HepG2 (cell line): Measurements from ENCODE around the gene MED1. TPM values are rescaled to one million over a fixed set of nuclear protein-coding genes. Genes with fewer than 3 reads are reported as not detected.

Experiments used
- DMTF1 ChIP-seq: sonication (generic); formaldehyde crosslinking; IDR thresholded peaks from 2 replicates; pipeline ENCODE4 v1.4.0; 2020; ENCODE audit warnings: mild to moderate bottlenecking, missing genetic modification reagents
- E2F1 ChIP-seq: sonication (generic); formaldehyde crosslinking; IDR thresholded peaks from 2 replicates; pipeline ENCODE4 v1.5.0; 2020; ENCODE audit warnings: missing genetic modification reagents
- GATA4 ChIP-seq: sonication (generic); IDR thresholded peaks from 2 replicates; pipeline ENCODE4 v1.6.1; 2016; ENCODE audit warnings: antibody characterized with exemption, low read depth, borderline replicate concordance
- GLI4 ChIP-seq: sonication (generic); formaldehyde crosslinking; IDR thresholded peaks from 2 replicates; pipeline ENCODE4 v1.5.1; 2020; ENCODE audit warnings: missing genetic modification reagents, mild to moderate bottlenecking, moderate library complexity, borderline replicate concordance
- HES4 ChIP-seq: sonication (generic); formaldehyde crosslinking; IDR thresholded peaks from 2 replicates; pipeline ENCODE4 v1.9.0; 2021; ENCODE audit warnings: mild to moderate bottlenecking, missing genetic modification reagents, borderline replicate concordance
- ISL2 ChIP-seq: sonication (generic); formaldehyde crosslinking; IDR thresholded peaks from 2 replicates; pipeline ENCODE4 v1.5.0; 2020; ENCODE audit warnings: missing genetic modification reagents
- PAF1 ChIP-seq: IDR thresholded peaks from 2 replicates; pipeline ENCODE4 v1.6.1; 2016; ENCODE audit warnings: missing genetic modification reagents, missing compliant biosample characterization
- PAXIP1 ChIP-seq: sonication (generic); formaldehyde crosslinking; conservative IDR thresholded peaks from 2 replicates; pipeline ENCODE4 v1.4.0; 2020; ENCODE audit warnings: mild to moderate bottlenecking, missing genetic modification reagents, moderate library complexity
- RFXAP ChIP-seq: sonication (generic); formaldehyde crosslinking; IDR thresholded peaks from 2 replicates; pipeline ENCODE4 v1.4.0; 2020; ENCODE audit warnings: missing genetic modification reagents, borderline replicate concordance
- SKIL ChIP-seq: sonication (generic); formaldehyde crosslinking; IDR thresholded peaks from 2 replicates; pipeline ENCODE4 v1.8.0; 2022; ENCODE audit warnings: missing genetic modification reagents, mild to moderate bottlenecking, moderate library complexity, borderline replicate concordance
- SMAD9 ChIP-seq: sonication (generic); formaldehyde crosslinking; IDR thresholded peaks from 2 replicates; pipeline ENCODE4 v1.5.1; 2020; ENCODE audit warnings: mild to moderate bottlenecking, missing genetic modification reagents
- SOX6 ChIP-seq, 2 experiments: fragments of 450-650 bp in 1 of 2; sonication (generic) in 1 of 2; formaldehyde crosslinking in 1 of 2; IDR thresholded peaks; 2 replicates each; pipeline versions ENCODE4 v1.4.0 to v1.6.1; 2017 to 2020; ENCODE audit warnings: antibody characterized with exemption in 1 of 2, mild to moderate bottlenecking in 1 of 2, missing genetic modification reagents in 1 of 2
- TP53 ChIP-seq: sonication (generic); formaldehyde crosslinking; conservative IDR thresholded peaks from 2 replicates; pipeline ENCODE4 v1.4.0; 2020; ENCODE audit warnings: missing genetic modification reagents
- YEATS4 ChIP-seq: sonication (generic); formaldehyde crosslinking; IDR thresholded peaks from 2 replicates; pipeline ENCODE4 v1.4.0; 2020; ENCODE audit warnings: missing genetic modification reagents, borderline replicate concordance
- ZNF280B ChIP-seq: sonication (generic); formaldehyde crosslinking; IDR thresholded peaks from 2 replicates; pipeline ENCODE4 v1.5.0; 2020; ENCODE audit warnings: missing genetic modification reagents, mild to moderate bottlenecking, borderline replicate concordance
- ZNF678 ChIP-seq: sonication (generic); formaldehyde crosslinking; IDR thresholded peaks from 2 replicates; pipeline ENCODE4 v1.4.0; 2020; ENCODE audit warnings: mild to moderate bottlenecking, missing genetic modification reagents
- ZNF790 ChIP-seq: sonication (generic); formaldehyde crosslinking; IDR thresholded peaks from 2 replicates; pipeline ENCODE4 v1.8.0; 2022; ENCODE audit warnings: missing genetic modification reagents, mild to moderate bottlenecking, borderline replicate concordance
- polyA plus RNA-seq, 8 experiments: library from polyadenylated mRNA; depleted of rRNA in 3 of 8; stranded (reverse) in 7 of 8; unstranded in 1 of 8; fragments of >200 nt; fragmentation: Illumina TruSeq in 4 of 8; extraction: Trizol in 4 of 8; gene quantifications; 2 replicates each; pipeline versions ENCODE4 v1.2.1 to v1.2.3, GENCODE V29; 2011 to 2016; ENCODE audit warnings: low read depth in 4 of 8, missing spikeins in 1 of 8, mixed read lengths in 1 of 8; ENCODE audit not compliant: insufficient read depth in 1 of 8
- total RNA-seq, 5 experiments: library from RNA; depleted of rRNA; stranded (reverse); fragments of >200 nt; fragmentation: Illumina TruSeq; extraction: Trizol; gene quantifications; 2 replicates each; pipeline ENCODE4 v1.2.3, GENCODE V29; 2016; ENCODE audit warnings: low read depth in 1 of 5

The MED1 gene
- total and polyA plus RNA-seq, 2 of the 13 experiments (the other 11 are each of a cell fraction or from before 2014, with no cell fraction given): 37.5 to 40.1 TPM

- TF ChIP-seq ISL2 (CRISPR knock-in tag) (peak; percentile 29; the same call in 1 of the 2 replicates), E2F1 (CRISPR knock-in tag) (no peak; the same call in 1 of the 2 replicates), PAXIP1 (CRISPR knock-in tag) (peak; percentile 35), ZNF790 (no peak), DMTF1 (no peak), GATA4 (no peak), TP53 (CRISPR knock-in tag) (0 out of 2 replicates have a peak, but pooled peaks have one; percentile 28), SOX6 (IDR thresholded peaks at IDR 0.05) (no peak), SOX6 (CRISPR knock-in tag; IDR thresholded peaks at IDR 0.05) (peak; percentile 69), ZNF280B (no peak; the same call in 1 of the 2 replicates), HES4 (CRISPR knock-in tag) (no peak; the same call in 1 of the 2 replicates), GLI4 (CRISPR knock-in tag) (no peak), RFXAP (CRISPR knock-in tag) (no peak), PAF1 (CRISPR knock-in tag) (no peak), ZNF678 (CRISPR knock-in tag) (no peak), SMAD9 (CRISPR knock-in tag) (no peak), SKIL (no peak), YEATS4 (peak; percentile 70; the same call in 1 of the 2 replicates)
Observed at GRCh38 chr17:39450847-39451581, at the start of gene MED1 (continued).
